HG02759 (cell line): Measurements from ENCODE around the gene TPX2.

Experiments
- ATAC-seq: cut with Tn5 transposase; IDR thresholded peaks from one replicate; pipeline ENCODE4 v1.9.1; 2021; ENCODE audit warnings: mild to moderate bottlenecking, moderate library complexity; ENCODE audit not compliant: unreplicated experiment

TPX2 gene

DNA sequence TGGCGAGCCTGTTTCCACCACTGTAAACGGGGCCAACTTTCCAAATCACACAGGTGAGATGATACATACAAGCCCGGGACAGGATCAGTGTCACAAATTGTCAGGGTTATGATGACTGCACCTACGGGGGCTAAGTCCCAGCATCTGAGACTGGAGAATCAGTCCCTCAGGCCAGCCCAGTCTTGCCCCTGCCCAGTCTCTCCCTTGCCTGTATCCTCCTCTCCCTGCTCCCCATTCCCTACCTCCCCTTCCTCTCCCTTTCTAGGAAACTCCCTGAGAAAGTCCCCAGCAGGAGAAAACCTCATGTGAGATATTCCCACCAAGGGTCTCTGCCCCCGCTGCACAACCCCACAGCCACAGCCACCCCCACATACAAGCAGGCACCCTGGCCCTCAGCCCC, 104.8 kb downstream of the TPX2 start:
- no peak for ATAC-seq

DNA sequence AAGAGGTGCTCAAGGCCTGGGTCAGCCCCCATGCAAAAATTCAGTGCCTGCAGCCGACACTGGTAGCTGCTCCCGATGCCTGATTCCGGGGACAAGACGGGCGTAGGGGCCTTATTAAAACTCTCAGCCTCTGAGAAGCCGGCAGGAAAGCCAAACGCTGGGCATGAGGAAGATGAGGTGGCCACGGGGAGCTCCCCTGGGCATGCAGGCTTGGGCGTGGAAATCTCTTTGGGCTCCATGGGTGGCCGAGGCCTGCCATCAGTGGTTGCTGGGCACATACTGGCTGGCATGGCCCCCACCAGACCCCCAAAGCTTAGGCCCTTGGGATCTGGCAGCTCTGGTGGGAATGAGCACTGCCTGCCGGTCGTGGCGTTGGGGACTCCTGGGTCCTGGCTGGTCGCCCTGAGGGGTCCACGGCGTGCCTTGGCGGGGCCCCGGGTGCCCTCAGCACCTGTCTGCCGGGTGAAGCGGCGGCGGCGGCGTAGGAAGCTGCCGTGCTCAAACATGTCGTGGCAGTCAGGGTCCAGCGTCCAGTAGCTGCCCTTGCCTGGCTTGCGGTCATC, 105.7 kb downstream of the TPX2 start:
- no peak for ATAC-seq

DNA sequence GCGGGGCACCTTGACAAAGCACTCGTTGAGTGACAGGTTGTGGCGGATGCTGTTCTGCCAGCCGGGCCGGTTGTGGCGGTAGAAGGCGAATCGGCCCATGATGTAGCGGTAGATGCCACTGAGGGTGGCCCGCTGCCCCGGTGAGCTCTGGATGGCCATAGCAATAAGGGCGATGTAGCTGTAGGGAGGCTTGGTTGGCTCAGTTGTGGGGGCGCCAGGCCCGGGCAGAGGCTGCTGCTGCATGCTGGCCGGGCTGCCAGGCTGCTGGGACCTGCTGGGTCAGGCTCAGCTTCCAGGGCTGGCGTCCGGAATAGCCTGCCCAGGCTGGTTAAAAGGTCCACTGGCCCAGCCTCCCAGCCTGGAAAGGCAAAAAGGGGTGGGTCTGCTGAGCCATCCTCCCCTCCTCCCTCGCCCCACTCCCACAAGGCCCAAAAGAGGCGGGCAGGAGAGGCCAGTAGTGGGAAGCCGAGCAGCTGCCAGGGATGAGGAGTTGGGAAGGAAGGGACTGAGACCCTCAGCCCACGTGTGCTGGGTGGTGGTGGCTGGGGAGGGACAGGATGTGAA, 106.3 kb downstream of the TPX2 start, which contains the start of gene FOXS1:
Gene FOXS1, minus strand, starts transcription at position 305 of the 564 bp plus-strand sequence. Its CDS starts 62 bp downstream, at position 243.
- no peak for ATAC-seq

DNA sequence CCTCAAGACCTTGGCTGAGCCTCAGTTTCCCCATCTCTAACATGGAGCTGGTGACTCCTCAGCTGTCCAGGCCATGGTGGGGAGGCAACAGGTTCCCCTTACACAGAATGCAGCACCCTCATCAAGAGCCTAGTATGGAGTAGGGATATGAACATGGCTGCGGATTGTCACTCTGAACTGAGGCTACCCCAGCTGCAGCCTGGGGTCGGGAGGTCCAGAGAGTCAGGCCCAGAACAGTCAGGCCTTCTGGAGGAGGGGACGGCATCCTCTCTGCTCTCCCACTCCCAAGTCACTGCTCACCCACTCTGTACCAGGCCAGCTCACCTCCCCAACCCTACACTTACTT, 107.7 kb downstream of the TPX2 start:
- no peak for ATAC-seq

DNA sequence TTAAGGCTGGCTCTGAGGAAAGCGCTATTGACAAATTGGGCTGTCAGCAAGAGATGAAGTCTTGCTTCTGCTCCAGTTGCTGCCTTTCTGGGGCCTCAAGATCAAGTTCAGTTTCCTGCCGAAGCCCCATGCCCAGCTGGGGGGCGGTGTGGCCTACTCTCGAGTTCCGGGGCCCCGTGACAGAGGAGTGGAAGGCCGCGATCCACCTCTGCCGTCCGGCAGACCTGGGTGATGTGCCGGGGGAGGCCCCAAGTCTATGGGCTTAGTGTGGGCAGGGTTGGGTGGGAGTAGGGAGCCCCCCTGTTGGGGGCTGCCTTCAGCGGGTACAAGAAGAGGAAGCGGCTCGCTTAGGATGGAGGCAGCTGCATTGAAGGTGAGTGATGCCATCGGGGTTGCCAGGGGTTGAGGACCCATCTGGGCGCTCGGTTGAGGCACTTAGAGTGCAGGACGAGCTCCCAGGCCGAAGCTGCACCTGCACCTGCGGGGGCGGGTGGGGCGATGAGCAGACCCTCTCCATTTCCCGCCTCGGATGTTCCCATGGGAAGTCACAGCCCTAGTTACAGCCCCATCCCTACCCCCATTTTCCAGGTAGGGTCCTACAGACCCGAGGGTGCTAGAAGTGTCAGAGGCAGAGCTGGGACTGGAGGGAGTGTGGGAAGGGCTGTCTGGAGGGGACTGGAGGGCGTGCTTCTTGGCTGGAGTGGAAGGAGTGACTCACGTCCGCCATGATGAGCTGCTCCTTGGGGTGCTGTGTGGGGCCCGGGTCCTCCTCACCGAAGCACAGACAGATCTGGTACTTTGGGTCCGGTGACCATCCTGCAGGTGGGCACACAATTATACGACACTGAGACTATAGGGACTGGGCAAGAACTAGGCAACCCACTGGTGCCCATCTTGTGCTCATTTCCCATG, 109.3 kb downstream of the TPX2 start:
- no peak for ATAC-seq

DNA sequence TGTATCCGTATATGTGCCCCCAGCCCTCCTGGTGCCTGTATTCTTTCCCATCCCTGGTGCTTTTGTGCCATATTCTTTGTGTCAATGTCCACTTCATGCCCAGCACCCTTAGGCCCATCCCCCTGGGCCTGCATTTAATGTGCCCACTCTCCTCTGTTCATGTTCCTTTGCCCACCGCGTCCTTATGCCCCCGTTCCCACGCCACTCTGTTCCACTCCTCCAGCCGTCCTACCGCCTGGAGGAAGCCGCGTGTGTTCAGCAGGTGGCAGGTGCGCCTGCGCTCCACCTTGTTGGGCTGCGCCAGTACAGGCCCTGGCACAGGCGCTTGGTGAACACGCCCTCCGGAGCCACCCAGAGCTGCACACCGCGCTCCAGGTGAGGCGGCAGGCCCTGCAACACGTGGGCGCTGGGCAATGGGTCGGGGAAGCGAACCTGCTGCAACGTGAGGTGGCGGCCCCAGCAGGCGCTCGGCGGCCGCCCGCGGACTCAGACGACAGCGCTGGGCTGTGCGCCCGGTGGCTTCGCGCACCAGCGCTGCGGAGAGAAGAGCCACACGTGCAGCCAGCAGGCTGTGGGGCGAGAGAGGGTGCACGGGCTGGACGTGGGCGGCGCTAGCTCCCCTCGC, 110.3 kb downstream of the TPX2 start:
- no peak for ATAC-seq
